Forelimb muscle (tissue), 1 donor: ENCODE results near the gene APBB2. TPM values are rescaled to one million over a fixed set of nuclear protein-coding genes. Genes with fewer than 3 reads are reported as not detected.
A peak's percentile ranks its signal among the peaks of the same experiment; 100 is the strongest.
"Not testable (repeated sequence)": the region's sequence is repeated elsewhere in the genome, so short reads cannot be mapped to it uniquely, and the experiment has no call there.

Source experiments
- DNase-seq: peaks from one replicate; pipeline ENCODE4 v3.0.0-alpha.2; 2013; ENCODE audit warnings: low read depth
- polyA plus RNA-seq: library from polyadenylated mRNA; unstranded; fragments of 120-200 nt; gene quantifications from one replicate; pipeline ENCODE4 v1.2.1, GENCODE V29; 2013; ENCODE audit not compliant: insufficient read length

The APBB2 gene
- polyA plus RNA-seq, 1 donor: 33.9 TPM

GRCh38 chr4:41158274-41158673 is 56.1 kb downstream of the APBB2 start:
- DNase-seq: no peak

GRCh38 chr4:41157009-41157408 is 57.3 kb downstream of the APBB2 start:
- DNase-seq: no peak

- no peak for DNase-seq
These were observed 57.8 kb downstream of the APBB2 start for GRCh38 chr4:41156574-41156973.

GRCh38 chr4:41155194-41155830 is 59.0 kb downstream of the APBB2 start:
- DNase-seq: no peak

GRCh38 chr4:41154814-41155177 is 59.5 kb downstream of the APBB2 start:
- DNase-seq: no peak

GRCh38 chr4:41154010-41154813 is 60.1 kb downstream of the APBB2 start:
- DNase-seq: no peak

GRCh38 chr4:41150401-41150800 is 63.9 kb downstream of the APBB2 start:
- no peak for DNase-seq

GRCh38 chr4:41149568-41149967 is 64.8 kb downstream of the APBB2 start:
- DNase-seq: not testable (repeated sequence)

- no peak for DNase-seq
These were observed 65.4 kb downstream of the APBB2 start for GRCh38 chr4:41148931-41149330.

- no peak for DNase-seq
These were observed 66.0 kb downstream of the APBB2 start for GRCh38 chr4:41148292-41148691.

GRCh38 chr4:41147570-41147969 is 66.8 kb downstream of the APBB2 start:
- not testable (repeated sequence) for DNase-seq

GRCh38 chr4:41146716-41147506 is 67.4 kb downstream of the APBB2 start:
- DNase-seq: no peak

GRCh38 chr4:41146196-41146595 is 68.1 kb downstream of the APBB2 start:
- no peak for DNase-seq

- no peak for DNase-seq
These were observed 68.7 kb downstream of the APBB2 start for GRCh38 chr4:41145571-41146078.

- no peak for DNase-seq
These were observed 69.5 kb downstream of the APBB2 start for GRCh38 chr4:41144812-41145211.

- DNase-seq: no peak
These were observed 70.3 kb downstream of the APBB2 start for GRCh38 chr4:41144040-41144379.

- DNase-seq: peak; percentile 78
These were observed 70.9 kb downstream of the APBB2 start for GRCh38 chr4:41143311-41144039.

GRCh38 chr4:41142376-41143310 is 71.7 kb downstream of the APBB2 start:
- no peak for DNase-seq

- no peak for DNase-seq
These were observed 72.4 kb downstream of the APBB2 start for GRCh38 chr4:41141900-41142299.

GRCh38 chr4:41140410-41140809 is 73.9 kb downstream of the APBB2 start:
- DNase-seq: no peak

- DNase-seq: no peak
These were observed 76.5 kb downstream of the APBB2 start for GRCh38 chr4:41137879-41138278.
